SU-DHL-6 (cell line): ENCODE results near the gene NAA16.

Source experiments
- CTCF ChIP-seq: fragments of 200-600 bp; sonication (generic); IDR thresholded peaks from one replicate; pipeline ENCODE4 v1.5.1; 2017; ENCODE audit warnings: antibody characterized with exemption, mild to moderate bottlenecking, low read length, moderate library complexity; ENCODE audit not compliant: insufficient read depth, poor library complexity, severe bottlenecking
- EZH2phosphoT487 ChIP-seq: fragments of 200-600 bp; sonication (generic), shearing (Covaris generic); conservative IDR thresholded peaks from 2 replicates; pipeline ENCODE4 v1.6.1; 2018; ENCODE audit warnings: mild to moderate bottlenecking, antibody characterized with exemption, low read length, moderate library complexity, mixed read lengths

GRCh38 chr13:41403983-41404382 is 92.9 kb downstream of the NAA16 start:
- TF ChIP-seq CTCF: no peak
- TF ChIP-seq EZH2phosphoT487: no peak
